ENCODE results near the gene ARHGDIG.

DNA sequence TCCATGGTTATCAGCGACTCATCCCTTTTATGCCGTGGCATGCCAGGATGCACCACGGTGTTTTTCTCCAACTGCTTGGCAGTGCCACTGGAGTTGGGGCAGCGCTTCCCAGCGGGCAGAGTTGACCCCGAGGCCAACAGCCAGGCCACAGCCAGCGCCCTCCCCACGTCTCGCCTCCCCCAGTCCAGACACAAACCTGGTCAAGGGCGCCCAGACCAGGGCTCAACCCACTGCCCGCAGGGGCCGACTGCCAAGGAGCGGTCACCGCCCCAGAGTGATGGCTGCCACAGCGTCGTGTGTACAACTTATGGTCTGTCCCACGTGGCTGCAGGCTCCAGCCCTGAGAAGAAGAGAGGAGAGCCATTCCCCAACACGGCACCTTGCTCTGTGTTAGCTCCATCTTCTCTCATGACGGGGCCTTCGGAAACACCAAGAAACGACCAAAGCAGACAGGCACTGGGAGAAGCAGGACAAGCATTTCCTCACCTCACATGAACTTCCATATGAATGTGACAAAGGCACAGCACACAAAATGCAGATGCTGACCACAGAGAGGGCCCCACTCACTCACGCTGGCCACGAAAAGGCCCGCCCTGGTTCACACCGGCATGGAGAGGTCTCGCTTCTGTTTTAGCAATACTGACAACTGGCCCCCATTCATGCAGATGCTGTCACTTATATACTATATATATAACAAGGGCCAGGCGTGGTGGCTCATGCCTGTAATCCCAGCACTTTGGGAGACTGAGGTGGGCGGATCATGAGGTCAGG lies 45.2 kb downstream of the ARHGDIG start:
- TF ChIP-seq, protein P1, sequence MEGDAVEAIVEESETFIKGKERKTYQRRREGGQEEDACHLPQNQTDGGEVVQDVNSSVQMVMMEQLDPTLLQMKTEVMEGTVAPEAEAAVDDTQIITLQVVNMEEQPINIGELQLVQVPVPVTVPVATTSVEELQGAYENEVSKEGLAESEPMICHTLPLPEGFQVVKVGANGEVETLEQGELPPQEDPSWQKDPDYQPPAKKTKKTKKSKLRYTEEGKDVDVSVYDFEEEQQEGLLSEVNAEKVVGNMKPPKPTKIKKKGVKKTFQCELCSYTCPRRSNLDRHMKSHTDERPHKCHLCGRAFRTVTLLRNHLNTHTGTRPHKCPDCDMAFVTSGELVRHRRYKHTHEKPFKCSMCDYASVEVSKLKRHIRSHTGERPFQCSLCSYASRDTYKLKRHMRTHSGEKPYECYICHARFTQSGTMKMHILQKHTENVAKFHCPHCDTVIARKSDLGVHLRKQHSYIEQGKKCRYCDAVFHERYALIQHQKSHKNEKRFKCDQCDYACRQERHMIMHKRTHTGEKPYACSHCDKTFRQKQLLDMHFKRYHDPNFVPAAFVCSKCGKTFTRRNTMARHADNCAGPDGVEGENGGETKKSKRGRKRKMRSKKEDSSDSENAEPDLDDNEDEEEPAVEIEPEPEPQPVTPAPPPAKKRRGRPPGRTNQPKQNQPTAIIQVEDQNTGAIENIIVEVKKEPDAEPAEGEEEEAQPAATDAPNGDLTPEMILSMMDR (conservative IDR thresholded peaks at IDR 0.05; ENCODE audit: low read depth, low read length), result no peak
- TF ChIP-seq EZH2 (IDR thresholded peaks at IDR 0.05; ENCODE audit: borderline replicate concordance, low read depth, low read length, poor library complexity, severe bottlenecking), result no peak

Data from A673 (cell line).